Measurements from ENCODE around the gene SULT2B1.

SULT2B1 gene

GRCh38 chr19:48646722-48647216 lies 94.8 kb downstream of the SULT2B1 start:
- Mint-ChIP-seq H3K4me1 (peaks cover 45% of the 10 kb centered on the region), H3K36me3 (no peaks in the 10 kb centered on the region), H3K4me3 (peak overlapping the region; percentile 95), H3K27ac (peak overlapping the region; percentile 83), H3K9me3 (no peaks in the 10 kb centered on the region), H3K27me3 (no peaks in the 10 kb centered on the region)
- ATAC-seq: no peak

GRCh38 chr19:48648134-48648533 lies 96.2 kb downstream of the SULT2B1 start:
- no peaks in the 10 kb centered on the region for H3K36me3 Mint-ChIP-seq
- H3K27ac Mint-ChIP-seq: peak overlapping the region; percentile 11
- no peak overlapping the region for H3K4me3 Mint-ChIP-seq
- no peak for ATAC-seq
- H3K27me3 Mint-ChIP-seq: no peaks in the 10 kb centered on the region
- no peaks in the 10 kb centered on the region for H3K9me3 Mint-ChIP-seq
- peaks cover 45% of the 10 kb centered on the region for H3K4me1 Mint-ChIP-seq

All from stimulated activated memory B cell treated with anti-CD40 and anti-IgM and Interleukin-4, amounts not matched to agents 10 μg/mL and 1 μg/mL and 100 μg/mL, for 72 hours (primary cell).